GM19035 (cell line): ENCODE measurements around the gene MYO3A.
"Not testable (repeated sequence)": the region's sequence is repeated elsewhere in the genome, so short reads cannot be mapped to it uniquely, and the experiment has no call there.

Source experiments
- ATAC-seq: cut with Tn5 transposase; IDR thresholded peaks from one replicate; pipeline ENCODE4 v1.9.1; 2021; ENCODE audit not compliant: unreplicated experiment

Gene MYO3A

GRCh38 chr10:25972631-25973030, 38.6 kb downstream of the MYO3A start:
- ATAC-seq = no peak

GRCh38 chr10:25974897-25975459, 40.9 kb downstream of the MYO3A start:
- ATAC-seq = no peak

GRCh38 chr10:25978771-25979170, 44.7 kb downstream of the MYO3A start:
- ATAC-seq = no peak

GRCh38 chr10:25982107-25982506, 48.1 kb downstream of the MYO3A start:
- ATAC-seq = no peak

DNA sequence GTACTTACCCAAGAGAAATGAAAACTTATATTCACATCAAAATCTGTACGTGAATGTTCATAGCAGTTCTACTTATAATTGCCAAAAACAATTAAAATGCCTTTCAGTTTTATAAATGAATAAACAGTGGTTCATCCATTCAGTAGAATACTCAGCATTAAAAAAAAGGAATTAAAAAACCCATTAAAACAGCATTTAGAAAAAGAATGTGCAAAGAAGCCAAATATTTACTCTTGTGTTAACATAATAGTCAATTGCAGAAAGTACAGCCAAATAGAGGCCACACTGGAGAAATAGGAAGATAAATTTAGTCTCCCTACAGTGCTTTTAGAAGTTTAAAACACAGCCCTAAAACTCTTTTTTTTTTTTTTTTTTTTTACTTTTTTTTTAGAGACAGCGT, 54.6 kb downstream of the MYO3A start:
- ATAC-seq = no peak

GRCh38 chr10:25989951-25990350, 55.9 kb downstream of the MYO3A start:
- ATAC-seq = no peak

- ATAC-seq = no peak
Measured at GRCh38 chr10:25999295-25999981, 65.4 kb downstream of the MYO3A start.

DNA sequence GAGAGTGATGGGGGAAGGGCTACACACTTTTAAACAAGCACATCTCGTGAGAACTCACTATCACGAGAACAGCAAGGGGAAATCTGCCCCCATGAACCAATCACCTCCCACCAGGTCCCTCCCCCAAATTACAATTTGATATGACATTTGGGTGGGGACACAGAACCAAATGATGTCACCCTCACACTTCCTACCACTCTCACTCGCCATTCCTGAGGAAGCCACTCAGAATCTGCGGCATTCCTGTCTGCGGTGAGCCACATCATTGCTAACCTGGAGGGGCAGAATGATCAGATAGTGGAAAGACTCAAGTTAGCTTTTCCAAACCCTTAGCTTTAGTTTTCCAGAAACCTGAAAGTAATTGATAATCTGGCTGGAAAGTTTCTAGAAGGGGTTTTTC, 66.9 kb downstream of the MYO3A start:
- ATAC-seq = no peak

DNA sequence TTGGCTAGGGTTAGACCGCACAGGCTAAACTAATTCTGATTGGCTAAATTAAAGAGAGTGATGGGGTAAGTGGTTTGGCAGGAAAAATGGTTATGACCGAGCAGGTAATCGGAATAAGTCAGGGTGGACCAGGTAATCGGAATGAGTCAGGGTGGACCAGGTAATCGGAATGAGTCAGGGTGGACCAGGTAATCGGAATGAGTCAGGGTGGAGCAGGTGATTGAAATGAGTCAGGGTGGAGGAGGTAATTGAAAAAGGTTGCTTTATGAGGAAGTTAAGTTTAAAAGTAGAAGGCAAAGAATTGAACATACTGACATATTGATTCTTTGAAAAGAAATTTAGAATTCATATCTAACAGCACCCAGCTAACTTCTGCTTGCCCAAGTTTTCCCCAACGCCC, 68.4 kb downstream of the MYO3A start:
- ATAC-seq = not testable (repeated sequence)

- ATAC-seq = no peak
Measured at GRCh38 chr10:26015092-26015491, 81.1 kb downstream of the MYO3A start.

- ATAC-seq = no peak
Measured at GRCh38 chr10:26022831-26023230, 88.8 kb downstream of the MYO3A start.

- no peak for ATAC-seq
Measured at GRCh38 chr10:26024303-26024702, 90.3 kb downstream of the MYO3A start.

DNA sequence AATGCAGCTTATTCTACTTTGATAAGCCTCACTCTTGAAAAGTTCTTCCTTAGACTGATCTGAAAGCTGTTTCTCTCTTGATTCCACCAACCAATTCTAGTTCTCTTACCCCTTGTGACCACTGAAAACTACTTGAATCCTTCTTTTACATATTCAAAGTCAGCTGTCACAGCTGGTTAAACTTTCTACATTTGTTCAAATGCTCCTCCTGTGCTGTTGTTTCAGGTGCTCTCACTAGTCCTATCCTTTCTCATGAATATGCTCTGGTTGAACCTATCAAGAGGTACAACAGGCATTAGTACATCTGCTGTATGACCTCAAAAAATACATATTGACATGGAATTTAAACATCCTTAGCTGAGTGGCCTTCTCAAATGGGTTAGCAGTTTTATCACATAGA, 91.5 kb downstream of the MYO3A start:
- no peak for ATAC-seq

DNA sequence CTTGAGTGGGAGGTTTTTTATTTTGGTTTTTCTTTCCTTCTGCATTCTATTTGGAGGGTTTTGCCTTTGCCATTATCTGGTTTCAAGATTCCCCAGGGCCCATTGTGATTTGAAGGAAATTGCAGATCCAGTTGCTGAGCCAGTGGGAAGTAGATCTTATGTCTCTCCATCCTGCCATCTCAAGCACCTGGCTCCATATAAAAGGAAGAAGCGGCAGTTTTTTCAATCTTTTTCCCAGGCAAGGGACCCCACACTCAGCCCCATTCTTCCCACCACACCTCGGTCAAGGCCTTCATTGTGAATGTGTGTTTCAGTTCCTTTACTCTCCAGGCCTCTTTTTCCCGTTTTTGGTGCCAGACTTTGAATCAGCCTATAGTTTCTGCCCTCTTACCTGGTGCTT, 95.8 kb downstream of the MYO3A start:
- ATAC-seq = no peak

GRCh38 chr10:26031300-26031699, 97.3 kb downstream of the MYO3A start:
- no peak for ATAC-seq

DNA sequence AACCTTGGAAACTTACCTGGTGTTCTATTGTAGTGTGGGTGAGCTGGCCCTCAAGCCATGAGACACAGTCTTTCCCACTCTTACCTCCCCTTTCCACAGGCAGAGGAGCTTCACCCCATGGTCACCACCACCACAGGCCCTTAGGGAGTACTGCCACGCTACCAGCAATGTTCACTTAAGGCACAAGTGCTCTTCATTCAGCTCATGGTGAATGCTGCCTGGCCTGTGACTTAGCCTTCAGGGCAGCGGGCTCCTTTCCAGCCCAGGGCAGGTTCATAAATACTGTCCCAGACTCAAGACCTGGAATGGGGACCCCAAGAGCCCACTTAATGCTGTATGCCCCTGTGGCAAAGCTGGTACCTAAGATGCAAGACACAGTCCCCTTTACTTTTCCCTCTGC, 109.4 kb downstream of the MYO3A start:
- no peak for ATAC-seq

- ATAC-seq = no peak
Measured at GRCh38 chr10:26044141-26044749, 110.2 kb downstream of the MYO3A start.

DNA sequence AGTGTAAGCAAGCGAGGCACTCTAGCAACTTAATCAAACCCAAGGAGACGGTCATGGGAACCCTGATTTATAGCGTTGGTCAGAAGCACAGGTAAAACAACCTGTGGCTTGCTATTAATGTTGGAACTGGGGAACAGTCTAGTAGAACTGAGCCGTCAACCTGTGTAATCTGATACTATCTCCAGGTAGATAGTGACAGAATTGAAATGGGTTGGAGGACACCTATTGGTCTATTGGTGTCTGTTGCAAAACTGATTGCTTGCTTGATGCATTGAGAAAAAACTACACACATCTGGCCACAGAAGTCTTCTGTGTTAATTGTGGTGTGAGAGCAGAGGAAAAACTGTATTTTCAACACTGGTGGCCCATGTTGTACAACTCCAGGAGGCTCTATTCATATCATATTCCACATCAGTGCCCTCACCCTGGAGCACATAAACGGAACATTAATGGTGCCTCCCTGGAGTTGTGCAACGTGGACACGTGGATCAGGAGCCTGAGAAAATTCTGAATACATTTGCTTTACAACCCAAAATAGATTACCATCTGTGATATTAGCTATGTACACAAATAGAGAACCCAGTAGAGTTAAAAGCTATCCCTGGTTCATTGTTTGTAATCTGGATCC, 112.2 kb downstream of the MYO3A start:
- no peak for ATAC-seq

- no peak for ATAC-seq
Measured at GRCh38 chr10:26048756-26049155, 114.7 kb downstream of the MYO3A start.

DNA sequence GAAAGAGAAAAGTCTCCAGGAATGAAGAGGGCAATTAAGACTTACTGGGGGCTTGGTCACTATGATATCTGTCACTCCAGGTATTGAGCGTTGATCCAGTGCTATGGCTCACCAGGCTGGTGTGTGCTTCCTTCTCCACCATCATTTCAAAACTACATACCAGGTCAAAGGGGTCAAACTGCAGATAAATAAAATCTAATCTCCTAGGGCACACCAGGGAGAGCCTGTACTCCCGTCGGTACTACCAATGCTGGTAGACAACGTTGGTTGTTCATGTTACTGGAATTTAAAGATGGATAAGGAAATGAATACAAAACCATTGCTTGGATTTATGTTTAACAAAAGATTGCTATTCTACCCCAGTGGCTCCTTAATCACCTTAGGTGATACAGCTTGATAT, 118.3 kb downstream of the MYO3A start:
- no peak for ATAC-seq

DNA sequence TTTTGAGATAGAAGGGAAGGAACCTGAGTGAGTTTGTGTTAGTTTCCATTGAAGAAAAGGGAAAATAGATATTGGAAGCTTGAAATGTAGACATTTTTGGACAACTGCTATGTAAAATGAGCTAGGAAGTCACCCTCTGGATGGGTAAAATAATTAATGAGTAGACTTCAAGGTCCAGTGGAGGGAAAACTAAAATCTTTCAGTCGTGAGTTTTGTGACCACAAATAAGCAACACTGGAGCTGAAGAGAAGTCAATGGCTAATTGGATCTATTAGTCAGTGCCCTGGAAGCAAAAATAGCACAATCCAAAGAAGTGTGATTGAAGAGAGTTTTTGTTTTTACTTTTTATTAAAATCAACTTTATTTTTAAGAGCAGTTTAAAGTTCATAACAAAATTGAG, 123.4 kb downstream of the MYO3A start:
- ATAC-seq = no peak

DNA sequence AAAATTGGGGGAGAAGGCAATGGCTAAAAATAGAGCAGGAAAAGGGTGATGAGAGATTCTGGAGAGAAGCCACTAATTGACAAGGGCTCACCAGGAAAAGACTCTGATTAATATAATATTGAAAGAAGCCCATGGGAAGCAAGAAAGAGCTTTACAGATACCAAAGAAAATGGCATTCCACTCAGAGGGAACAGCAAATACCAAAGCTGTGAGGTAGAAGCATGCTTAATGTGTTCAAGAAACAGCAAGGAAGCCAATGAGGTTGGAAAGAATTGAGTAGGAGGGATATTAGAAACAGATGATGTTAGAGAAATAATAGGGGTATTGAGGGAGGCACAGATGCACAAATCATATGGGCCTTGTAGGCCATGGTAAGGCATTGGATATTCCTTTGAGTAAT, 130.1 kb downstream of the MYO3A start:
- no peak for ATAC-seq
